HK-2 (cell line): Measurements from ENCODE around the gene FAM181B.
"Not testable (repeated sequence)": the region's sequence is repeated elsewhere in the genome, so short reads cannot be mapped to it uniquely, and the experiment has no call there.

Source experiments
- DNase-seq: peaks from one replicate; pipeline ENCODE4 v3.0.0-alpha.2; 2018; ENCODE audit not compliant: unreplicated experiment

FAM181B gene

GRCh38 chr11:82732348-82732733, 1.3 kb downstream of the FAM181B start:
- no peak for DNase-seq

GRCh38 chr11:82731691-82732277, 1.9 kb downstream of the FAM181B start:
- DNase-seq = no peak

- DNase-seq = no peak
Observed at GRCh38 chr11:82730754-82731153, 2.9 kb downstream of the FAM181B start.

GRCh38 chr11:82730286-82730685, 3.4 kb downstream of the FAM181B start:
- DNase-seq = no peak

- DNase-seq = no peak
Observed at GRCh38 chr11:82724026-82724425, 9.6 kb downstream of the FAM181B start.

GRCh38 chr11:82722231-82722630, 11.4 kb downstream of the FAM181B start:
- DNase-seq = no peak

- DNase-seq = no peak
Observed at GRCh38 chr11:82720267-82721065, 13.2 kb downstream of the FAM181B start.

GRCh38 chr11:82719361-82720105, 14.1 kb downstream of the FAM181B start:
- DNase-seq = no peak

- no peak for DNase-seq
Observed at GRCh38 chr11:82718821-82719220, 14.8 kb downstream of the FAM181B start.

- no peak for DNase-seq
Observed at GRCh38 chr11:82718307-82718706, 15.4 kb downstream of the FAM181B start.

- no peak for DNase-seq
Observed at GRCh38 chr11:82714346-82715174, 19.1 kb downstream of the FAM181B start.

GRCh38 chr11:82711648-82712047, 22.0 kb downstream of the FAM181B start:
- DNase-seq = no peak

- no peak for DNase-seq
Observed at GRCh38 chr11:82703796-82704195, 29.9 kb downstream of the FAM181B start.

- DNase-seq = no peak
Observed at GRCh38 chr11:82703226-82703625, 30.4 kb downstream of the FAM181B start.

- no peak for DNase-seq
Observed at GRCh38 chr11:82701847-82702520, 31.7 kb downstream of the FAM181B start.

- no peak for DNase-seq
Observed at GRCh38 chr11:82698576-82699352, 34.9 kb downstream of the FAM181B start.

- no peak for DNase-seq
Observed at GRCh38 chr11:82692981-82693380, 40.7 kb downstream of the FAM181B start.

- DNase-seq = not testable (repeated sequence)
Observed at GRCh38 chr11:82689347-82689746, 44.3 kb downstream of the FAM181B start.

GRCh38 chr11:82686211-82686610, 47.5 kb downstream of the FAM181B start:
- no peak for DNase-seq

- no peak for DNase-seq
Observed at GRCh38 chr11:82683029-82683428, 50.6 kb downstream of the FAM181B start.
